GM20431 (cell line): Measurements from ENCODE around the gene WASF3.

Experiments
- in situ Hi-C: fragments of 300-500 bp; cut with MseI, MboI; formaldehyde crosslinking; loops from one replicate; pipeline ENCODE4 v1.15.0; 2020; ENCODE audit warnings: low sequenced_read_pairs; ENCODE audit not compliant: unreplicated experiment

WASF3 gene

GRCh38 chr13:26541678-26542568 is 15.6 kb upstream of the WASF3 start:
- in situ Hi-C loops, result no loop called here

DNA sequence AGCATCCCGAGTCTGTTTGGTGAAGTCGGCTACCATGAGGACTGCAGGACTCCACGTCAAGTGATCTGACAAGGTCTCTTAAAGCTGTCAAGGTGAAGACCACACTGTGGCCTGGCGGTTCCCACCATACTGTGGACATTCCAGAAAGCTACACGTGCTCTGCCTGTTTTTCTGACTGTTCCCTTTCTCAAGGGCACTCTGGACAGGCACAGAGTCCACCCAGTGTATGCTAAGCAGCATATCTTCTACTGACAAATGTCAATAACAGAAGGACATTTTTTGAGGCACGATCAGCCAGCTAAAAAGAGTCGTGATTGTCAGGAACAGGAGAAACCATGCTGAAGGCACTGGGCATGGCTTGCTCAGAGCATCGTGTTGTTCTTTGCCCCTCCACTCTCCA is 12.8 kb upstream of the WASF3 start:
- in situ Hi-C loops, result no loop called here

DNA sequence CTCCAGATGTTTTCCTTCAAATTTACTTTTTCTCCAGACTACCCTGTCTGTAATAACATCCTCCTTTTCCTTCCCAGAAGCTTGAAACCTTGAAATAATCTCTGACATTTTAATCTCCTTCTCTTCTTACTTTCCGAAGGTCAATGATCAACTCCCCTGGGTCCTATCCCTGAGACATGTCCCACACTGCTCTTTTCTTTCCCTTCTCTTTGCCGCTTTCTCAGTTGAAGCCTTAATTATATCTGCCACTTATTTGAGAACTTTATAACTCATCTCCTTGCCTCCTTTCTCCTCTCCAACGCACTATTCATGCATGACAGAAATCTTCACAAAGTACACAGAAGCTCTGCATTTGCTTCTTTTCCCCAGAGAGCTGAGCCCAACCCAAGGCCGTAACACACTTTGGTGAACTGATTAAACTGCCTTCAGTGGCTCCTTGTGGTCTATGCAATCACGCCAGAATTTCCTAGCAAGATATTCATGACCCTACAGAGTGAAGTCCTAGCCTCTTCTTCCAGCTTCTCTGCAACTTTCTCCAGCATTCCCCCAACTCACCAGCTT is 9.2 kb upstream of the WASF3 start:
- in situ Hi-C loops, result no loop called here

DNA sequence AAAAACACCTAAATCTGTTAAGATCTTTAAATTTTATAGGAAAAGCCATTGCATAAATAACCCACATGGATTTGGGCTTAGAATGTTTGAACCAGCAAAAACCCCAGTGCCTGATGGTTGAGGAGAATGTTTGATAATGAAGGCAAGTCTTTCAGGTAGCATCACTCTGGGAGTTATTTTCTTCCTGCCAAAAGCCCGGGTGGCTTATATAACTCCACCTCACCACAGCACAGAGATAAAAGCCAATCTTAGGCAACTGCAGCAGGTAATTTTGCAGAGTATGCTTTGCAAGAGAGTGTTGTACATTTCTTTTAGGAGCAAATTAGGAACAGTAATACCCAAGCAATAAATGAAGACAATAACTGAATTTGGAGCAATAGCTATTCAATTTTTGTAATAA is 7.8 kb upstream of the WASF3 start:
- in situ Hi-C loops, result no loop called here

- in situ Hi-C loops, result no loop called here
Observed at GRCh38 chr13:26551255-26551860, 6.1 kb upstream of the WASF3 start.

DNA sequence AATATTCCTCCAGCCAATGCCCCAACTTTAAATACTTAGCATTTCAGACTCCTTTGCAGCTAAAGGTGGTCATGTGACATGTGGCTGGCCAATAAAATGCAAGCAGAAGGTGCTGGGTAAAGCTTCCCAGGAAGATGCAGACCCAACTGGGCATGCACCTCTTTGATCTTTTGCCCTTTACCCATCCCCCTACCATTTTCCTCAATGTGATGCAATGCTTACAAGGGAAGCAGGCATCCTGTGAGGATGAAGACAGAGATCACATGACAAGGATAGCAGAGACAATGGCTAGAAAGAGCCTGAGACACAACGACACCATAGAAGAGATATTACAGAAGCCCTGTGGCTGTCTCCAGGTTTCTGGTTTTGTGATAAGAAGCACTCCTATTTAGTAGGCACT is 2.1 kb upstream of the WASF3 start:
- in situ Hi-C loops, result no loop called here

DNA sequence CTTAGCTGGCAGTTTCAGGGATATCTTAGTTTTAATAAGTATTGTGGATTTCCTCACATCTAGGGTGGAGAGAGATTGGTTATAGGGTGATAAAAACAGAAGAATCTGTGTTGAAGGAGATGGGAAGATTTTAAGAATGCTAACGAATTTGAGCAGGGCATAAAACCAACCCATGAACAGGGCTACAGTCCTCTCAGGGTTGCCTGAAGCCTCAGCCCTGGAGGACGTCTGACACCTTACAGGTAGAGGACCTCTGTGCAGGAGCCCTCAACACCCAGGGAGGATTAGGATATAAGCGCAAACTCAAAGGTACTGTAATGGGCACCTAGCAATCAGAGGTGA is 461 bp upstream of the WASF3 start:
- in situ Hi-C loops, result no loop called here

DNA sequence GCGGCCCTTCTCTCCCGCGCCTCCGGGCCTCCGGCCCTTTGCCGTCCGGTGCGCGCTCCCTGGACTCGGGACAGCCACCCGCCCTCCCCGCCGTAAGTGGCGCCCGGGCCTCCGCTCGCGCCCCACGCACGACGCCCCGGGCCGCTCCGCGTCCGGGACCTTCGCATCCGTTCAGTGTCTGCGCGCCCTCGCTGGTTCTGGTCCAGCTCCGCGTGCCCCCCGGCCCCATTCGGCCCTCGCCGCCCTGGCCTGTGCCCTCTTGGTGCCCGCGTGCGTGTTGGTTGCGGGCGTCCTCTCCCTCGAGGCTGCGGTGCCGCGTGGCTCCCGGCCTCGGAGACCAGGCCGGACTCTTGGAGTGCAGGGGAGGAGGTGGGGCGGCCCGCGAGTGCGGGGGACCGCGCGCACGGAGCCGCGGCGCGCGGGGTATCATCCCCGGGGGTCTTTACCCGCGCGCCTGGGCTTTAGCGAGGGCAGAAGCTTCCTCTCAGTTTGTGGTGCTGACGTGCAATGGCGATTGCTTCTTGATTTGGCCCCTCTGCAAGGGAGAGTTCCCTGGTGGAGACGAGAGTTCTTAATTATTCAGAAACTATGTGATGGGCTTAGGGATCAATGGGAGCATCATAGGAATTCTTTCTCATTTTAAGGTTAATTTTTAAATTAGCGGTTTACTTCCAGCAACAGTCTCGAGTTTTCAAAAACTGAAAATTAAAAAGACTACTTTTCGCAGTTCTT is 757 bp downstream of the WASF3 start:
- in situ Hi-C loops, result no loop called here

- in situ Hi-C loops, result no loop called here
Observed at GRCh38 chr13:26558987-26559386, 1.5 kb downstream of the WASF3 start.

- in situ Hi-C loops, result no loop called here
Observed at GRCh38 chr13:26560456-26560855, 3.0 kb downstream of the WASF3 start.

DNA sequence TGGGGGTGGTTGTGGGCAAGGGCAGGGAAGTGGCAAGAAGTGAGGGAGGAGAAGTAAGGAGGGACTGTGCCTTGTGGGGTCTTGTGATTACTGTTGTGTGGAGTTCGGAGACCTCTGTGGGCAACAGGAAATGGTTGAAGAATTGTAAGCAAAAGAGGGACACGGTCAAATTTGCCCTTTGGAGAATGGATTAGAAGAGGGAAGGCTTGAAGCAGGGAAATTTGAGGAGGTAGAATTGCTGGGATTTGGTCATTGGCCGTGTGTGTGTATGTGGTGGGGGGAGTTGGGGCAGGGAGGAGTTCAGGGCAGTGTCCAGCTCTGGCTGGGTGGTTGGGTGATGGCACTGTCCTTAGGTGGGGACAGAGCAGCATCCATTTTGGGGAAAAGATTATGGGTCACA is 3.6 kb downstream of the WASF3 start:
- in situ Hi-C loops, result no loop called here

DNA sequence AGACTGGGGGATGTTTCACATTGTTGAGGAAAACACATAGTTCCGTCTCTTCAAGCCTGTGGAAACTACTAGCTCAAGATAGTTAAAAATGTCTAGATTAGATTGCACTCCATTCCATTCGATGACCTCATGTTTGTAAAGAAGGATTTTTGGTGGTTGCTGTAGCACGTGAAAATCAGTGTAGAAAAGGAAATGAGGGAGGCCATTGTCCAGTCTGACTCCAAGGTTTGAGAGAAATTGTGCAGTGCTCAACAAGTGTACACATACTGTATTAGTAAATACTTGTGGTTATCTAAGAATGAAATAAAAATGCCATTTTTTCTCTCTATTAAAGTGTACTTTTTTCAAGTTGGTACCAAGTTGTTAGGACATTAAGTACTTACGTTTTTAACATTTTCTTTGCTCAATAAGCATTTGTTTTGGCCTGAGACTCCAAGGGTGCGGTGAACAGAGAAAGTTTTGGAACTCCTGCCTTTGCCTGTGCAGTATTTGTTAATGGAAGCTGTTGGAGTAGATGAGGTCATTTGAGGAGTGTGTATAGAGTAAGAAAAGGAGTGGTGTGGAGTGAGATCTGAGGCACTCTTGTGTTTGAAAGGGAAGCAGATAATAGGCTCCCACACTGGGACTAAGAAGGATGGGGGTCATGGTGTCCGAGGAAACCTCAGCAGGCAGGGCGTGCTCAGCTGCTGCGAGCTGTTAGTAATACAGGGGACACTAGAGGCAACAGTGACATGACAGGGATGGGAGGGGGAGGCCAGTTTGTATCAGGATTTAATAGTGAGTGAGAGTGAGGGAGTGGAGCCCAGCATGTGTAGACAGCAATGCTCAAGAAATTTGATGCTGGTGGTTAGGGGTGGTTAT is 4.4 kb downstream of the WASF3 start:
- in situ Hi-C loops, result no loop called here

GRCh38 chr13:26562512-26562890 is 5.0 kb downstream of the WASF3 start:
- in situ Hi-C loops, result no loop called here

GRCh38 chr13:26563713-26564112 is 6.2 kb downstream of the WASF3 start:
- in situ Hi-C loops, result no loop called here

GRCh38 chr13:26568132-26568815 is 10.8 kb downstream of the WASF3 start:
- in situ Hi-C loops, result no loop called here

DNA sequence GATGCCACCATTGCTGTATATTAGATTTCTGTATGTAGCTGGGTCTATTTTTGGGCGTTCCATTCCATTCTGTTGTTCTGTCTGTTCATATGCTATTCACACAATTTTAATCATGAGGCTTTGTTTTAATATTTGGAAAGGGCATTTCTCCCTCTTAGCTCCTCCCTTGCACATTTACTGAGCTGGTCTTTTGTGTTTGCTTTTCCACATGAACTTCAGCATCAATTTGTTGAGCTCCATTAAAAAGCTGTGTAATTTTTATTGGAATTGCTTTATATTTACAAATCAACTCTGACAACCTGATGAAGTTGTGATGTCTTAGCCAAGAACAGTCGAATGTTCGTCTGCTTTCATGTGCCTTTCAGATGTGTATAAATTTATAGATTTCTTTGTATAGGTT is 14.0 kb downstream of the WASF3 start:
- in situ Hi-C loops, result no loop called here

GRCh38 chr13:26575244-26575643 is 17.8 kb downstream of the WASF3 start:
- in situ Hi-C loops, result no loop called here

DNA sequence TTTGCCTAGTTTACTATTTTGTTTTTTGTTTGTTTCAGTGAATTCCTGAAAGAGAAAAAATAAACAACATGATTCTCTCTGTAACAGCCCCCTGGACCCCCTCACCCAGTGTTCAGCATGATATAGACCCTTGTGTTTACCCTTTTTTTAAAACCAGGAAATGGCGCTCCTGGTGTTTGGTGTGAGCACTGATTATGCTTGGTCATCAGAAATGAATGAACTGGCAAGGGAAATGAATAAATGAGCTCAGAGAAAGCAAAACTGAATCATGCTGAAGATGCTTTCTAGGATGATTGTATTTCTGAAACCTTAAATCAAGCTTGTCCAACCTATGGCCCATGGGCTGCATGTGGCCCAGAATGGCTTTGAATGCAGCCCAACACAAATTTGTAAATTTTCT is 22.1 kb downstream of the WASF3 start:
- in situ Hi-C loops, result no loop called here

GRCh38 chr13:26583662-26584061 is 26.2 kb downstream of the WASF3 start:
- in situ Hi-C loops, result no loop called here
